Endodermal cell (in vitro differentiated cells): ENCODE results near the gene LTBP4. TPM values are rescaled to one million over a fixed set of nuclear protein-coding genes. Genes with fewer than 3 reads are reported as not detected.

Experiments used
- DNase-seq: peaks from one replicate; pipeline ENCODE4 v3.0.0-alpha.2; 2017
- H3K27ac ChIP-seq: 2 replicates; pipeline ENCODE4 v1.5.1; 2013; ENCODE audit warnings: mild to moderate bottlenecking, low read depth, low read length, moderate library complexity
- H3K27me3 ChIP-seq: 2 replicates; pipeline ENCODE4 v1.6.1; 2013; ENCODE audit warnings: mild to moderate bottlenecking, low read length, moderate library complexity; ENCODE audit not compliant: insufficient read depth, control insufficient read depth, poor library complexity, severe bottlenecking
- H3K36me3 ChIP-seq: 2 replicates; pipeline ENCODE4 v1.7.0; 2013; ENCODE audit warnings: mild to moderate bottlenecking, low read length, moderate library complexity; ENCODE audit not compliant: control insufficient read depth, insufficient read depth
- H3K4me1 ChIP-seq: one replicate; pipeline ENCODE4 v1.7.0; 2013; ENCODE audit warnings: low read length; ENCODE audit not compliant: control insufficient read depth, insufficient read depth
- H3K4me3 ChIP-seq: 2 replicates; pipeline ENCODE4 v1.5.1; 2013; ENCODE audit warnings: mild to moderate bottlenecking, low read length, moderate library complexity
- H3K9ac ChIP-seq: 2 replicates; pipeline ENCODE4 v1.6.1; 2013; ENCODE audit warnings: mild to moderate bottlenecking, low read length, moderate library complexity; ENCODE audit not compliant: poor library complexity, severe bottlenecking; ENCODE audit errors: extremely low read depth
- H3K9me3 ChIP-seq: 2 replicates; pipeline ENCODE4 v1.6.1; 2013; ENCODE audit warnings: mild to moderate bottlenecking, low read length, moderate library complexity; ENCODE audit not compliant: control insufficient read depth
- H3K27ac Mint-ChIP-seq: 2 replicates; pipeline ENCODE4 v1.8.0; 2020; ENCODE audit warnings: mixed read lengths
- H3K27me3 Mint-ChIP-seq: 2 replicates; pipeline ENCODE4 v1.8.0; 2021; ENCODE audit warnings: mild to moderate bottlenecking, mixed read lengths; ENCODE audit not compliant: insufficient read depth
- H3K36me3 Mint-ChIP-seq: 2 replicates; pipeline ENCODE4 v1.8.0; 2020; ENCODE audit warnings: low read depth, mixed read lengths
- H3K4me1 Mint-ChIP-seq: 2 replicates; pipeline ENCODE4 v1.8.0; 2020; ENCODE audit warnings: mixed read lengths
- H3K4me3 Mint-ChIP-seq: 2 replicates; pipeline ENCODE4 v1.8.0; 2020; ENCODE audit warnings: mild to moderate bottlenecking, moderate library complexity, mixed read lengths
- H3K9me3 Mint-ChIP-seq: 2 replicates; pipeline ENCODE4 v1.8.0; 2020; ENCODE audit warnings: mild to moderate bottlenecking, mixed read lengths
- WGBS, 2 experiments: methylation state at CpG; one replicate each; pipeline versions ENCODE4 v1.1.5 to v1.1.7; 2013; ENCODE audit warnings: missing lambda C conversion rate in 2 of 2, mixed read lengths in 1 of 2; ENCODE audit not compliant: insufficient coverage in 1 of 2, insufficient read length in 1 of 2; 5-methylcytosine and 5-hydroxymethylcytosine counted together
- total RNA-seq, 2 donors: library from RNA; stranded (reverse); fragmentation: NEBNext Ultra II Directional in 1 of 2; extraction: Animal tissue kit (Norgen Biotek cat#: 25700) in 1 of 2; gene quantifications; 2 replicates in 1 of 2; 3 replicates in 1 of 2; pipeline ENCODE4 v1.2.1, GENCODE V29; 2021
- TF ChIP-seq, protein P1 (sequence below): fragments of 200-600 bp; sonication (generic); conservative IDR thresholded peaks from 2 replicates; pipeline ENCODE4 v1.5.0; 2021; ENCODE audit warnings: antibody characterized with exemption, mild to moderate bottlenecking

The LTBP4 gene
- total RNA-seq, 2 donors from 2014 or later, result 104 to 133 TPM

GRCh38 chr19:40611900-40612698 is 10.9 kb downstream of the LTBP4 start:
- Mint-ChIP-seq H3K27me3 (peaks cover 55% of the 10 kb centered on the region), H3K4me3 (peak overlapping the region; percentile 86), H3K9me3 (no peaks in the 10 kb centered on the region), H3K36me3 (peaks cover 6% of the 10 kb centered on the region), H3K27ac (no peak overlapping the region), H3K4me1 (peaks cover 7% of the 10 kb centered on the region)
- H3K27me3 ChIP-seq, result peaks cover 29% of the 10 kb centered on the region
- peak; percentile 41 for DNase-seq
- no peaks in the 10 kb centered on the region for H3K4me1 ChIP-seq
- TF ChIP-seq, protein P1, sequence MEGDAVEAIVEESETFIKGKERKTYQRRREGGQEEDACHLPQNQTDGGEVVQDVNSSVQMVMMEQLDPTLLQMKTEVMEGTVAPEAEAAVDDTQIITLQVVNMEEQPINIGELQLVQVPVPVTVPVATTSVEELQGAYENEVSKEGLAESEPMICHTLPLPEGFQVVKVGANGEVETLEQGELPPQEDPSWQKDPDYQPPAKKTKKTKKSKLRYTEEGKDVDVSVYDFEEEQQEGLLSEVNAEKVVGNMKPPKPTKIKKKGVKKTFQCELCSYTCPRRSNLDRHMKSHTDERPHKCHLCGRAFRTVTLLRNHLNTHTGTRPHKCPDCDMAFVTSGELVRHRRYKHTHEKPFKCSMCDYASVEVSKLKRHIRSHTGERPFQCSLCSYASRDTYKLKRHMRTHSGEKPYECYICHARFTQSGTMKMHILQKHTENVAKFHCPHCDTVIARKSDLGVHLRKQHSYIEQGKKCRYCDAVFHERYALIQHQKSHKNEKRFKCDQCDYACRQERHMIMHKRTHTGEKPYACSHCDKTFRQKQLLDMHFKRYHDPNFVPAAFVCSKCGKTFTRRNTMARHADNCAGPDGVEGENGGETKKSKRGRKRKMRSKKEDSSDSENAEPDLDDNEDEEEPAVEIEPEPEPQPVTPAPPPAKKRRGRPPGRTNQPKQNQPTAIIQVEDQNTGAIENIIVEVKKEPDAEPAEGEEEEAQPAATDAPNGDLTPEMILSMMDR, result no peak
- H3K36me3 ChIP-seq, result peaks cover 11% of the 10 kb centered on the region
- WGBS, 2 experiments, result 93 to 96% methylated on average over 4 to 10 of the region's 10 CpGs
- no peaks in the 10 kb centered on the region for H3K9me3 ChIP-seq
- H3K9ac ChIP-seq, result no peak overlapping the region
- H3K27ac ChIP-seq, result no peak overlapping the region
- H3K4me3 ChIP-seq, result no peak overlapping the region

DNA sequence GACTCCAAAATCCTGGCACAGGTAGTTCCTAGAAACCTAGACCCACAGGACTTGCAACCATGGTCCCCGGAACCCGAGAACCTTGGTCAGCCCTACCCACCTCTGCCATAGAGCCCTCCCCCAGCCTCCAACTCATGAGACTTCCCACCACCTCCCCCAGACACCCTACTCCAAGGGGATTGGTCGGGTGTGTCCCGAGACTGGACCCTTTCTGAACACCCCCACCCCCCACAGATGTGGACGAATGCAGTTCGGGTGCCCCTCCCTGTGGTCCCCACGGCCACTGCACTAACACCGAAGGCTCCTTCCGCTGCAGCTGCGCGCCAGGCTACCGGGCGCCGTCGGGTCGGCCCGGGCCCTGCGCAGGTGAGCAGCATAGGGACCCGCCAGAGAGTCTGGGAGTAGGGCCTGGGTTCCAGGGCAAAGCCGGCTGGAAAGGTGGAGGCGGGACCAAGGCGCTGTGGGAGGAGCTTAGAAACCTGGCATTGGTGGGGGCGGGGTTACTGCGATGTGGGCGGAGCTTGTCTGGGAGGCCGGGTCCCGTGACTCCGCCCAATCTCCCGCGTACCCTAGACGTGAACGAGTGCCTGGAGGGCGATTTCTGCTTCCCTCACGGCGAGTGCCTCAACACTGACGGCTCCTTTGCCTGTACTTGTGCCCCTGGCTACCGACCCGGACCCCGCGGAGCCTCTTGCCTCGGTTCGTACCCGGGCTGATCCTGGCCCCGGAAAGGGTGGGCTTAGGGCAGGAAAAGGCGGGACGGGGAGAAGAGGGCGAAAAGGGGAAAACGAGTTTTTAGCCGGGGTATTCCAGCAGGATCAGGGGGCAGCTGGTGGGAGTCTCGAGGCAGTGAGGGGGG is 11.9 kb downstream of the LTBP4 start:
- Mint-ChIP-seq H3K4me3 (peak overlapping the region; percentile 86), H3K4me1 (peaks cover 7% of the 10 kb centered on the region), H3K36me3 (peaks cover 11% of the 10 kb centered on the region), H3K27me3 (peaks cover 45% of the 10 kb centered on the region), H3K9me3 (no peaks in the 10 kb centered on the region), H3K27ac (peak overlapping the region; percentile 96)
- Histone ChIP-seq H3K9ac (peak overlapping the region; percentile 76), H3K27me3 (peaks cover 20% of the 10 kb centered on the region), H3K4me1 (no peaks in the 10 kb centered on the region), H3K36me3 (peaks cover 11% of the 10 kb centered on the region), H3K9me3 (no peaks in the 10 kb centered on the region), H3K27ac (peak overlapping the region; percentile 44), H3K4me3 (peak overlapping the region; percentile 95)
- peak; percentile 97 for DNase-seq
- 22 to 28% methylated on average over 30 to 50 of the region's 50 CpGs for WGBS, 2 experiments
- TF ChIP-seq, protein P1, result no peak

DNA sequence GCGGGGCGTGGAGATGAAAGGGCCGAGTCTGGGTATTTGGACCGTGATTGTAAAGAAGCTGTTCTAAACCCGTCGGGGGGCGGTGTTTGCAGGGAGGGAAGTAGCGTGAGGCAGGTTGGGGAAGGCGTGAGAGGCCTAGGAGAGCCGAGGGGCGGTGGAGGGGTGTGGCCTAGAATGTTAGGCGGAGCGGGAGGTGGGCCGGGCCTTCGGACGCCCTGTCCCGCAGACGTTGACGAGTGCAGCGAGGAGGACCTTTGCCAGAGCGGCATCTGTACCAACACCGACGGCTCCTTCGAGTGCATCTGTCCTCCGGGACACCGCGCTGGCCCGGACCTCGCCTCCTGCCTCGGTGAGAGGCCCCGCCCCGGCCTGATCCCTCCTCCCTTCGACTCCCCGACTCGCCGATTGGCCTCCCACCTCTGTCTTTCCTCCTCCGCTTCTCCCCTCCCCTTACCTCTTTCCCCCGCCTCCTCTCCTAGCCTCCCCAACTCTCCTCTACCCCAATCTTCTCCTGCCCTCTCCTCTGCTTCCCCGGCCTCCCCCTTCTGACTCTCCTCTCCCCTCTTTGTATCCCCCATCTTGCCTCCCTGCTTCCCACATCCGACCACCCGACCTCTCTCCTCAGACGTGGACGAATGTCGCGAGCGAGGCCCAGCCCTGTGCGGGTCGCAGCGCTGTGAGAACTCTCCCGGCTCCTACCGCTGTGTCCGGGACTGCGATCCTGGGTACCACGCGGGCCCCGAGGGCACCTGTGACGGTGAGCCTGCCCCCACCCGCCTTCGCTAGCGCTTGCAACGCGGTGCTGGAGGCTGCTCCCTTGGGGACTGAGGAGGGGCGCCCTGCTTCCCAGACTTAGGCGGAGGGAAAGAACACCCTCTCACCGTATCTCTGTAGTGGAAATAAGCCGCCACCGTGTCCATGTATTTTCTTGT is 12.8 kb downstream of the LTBP4 start:
- Mint-ChIP-seq H3K9me3 (no peaks in the 10 kb centered on the region), H3K4me1 (peaks cover 7% of the 10 kb centered on the region), H3K27ac (peak overlapping the region; percentile 96), H3K4me3 (peak overlapping the region; percentile 86), H3K27me3 (peaks cover 36% of the 10 kb centered on the region), H3K36me3 (peaks cover 14% of the 10 kb centered on the region)
- Histone ChIP-seq H3K4me1 (no peaks in the 10 kb centered on the region), H3K9me3 (no peaks in the 10 kb centered on the region), H3K36me3 (peaks cover 17% of the 10 kb centered on the region), H3K27ac (peak overlapping the region; percentile 44), H3K4me3 (peak overlapping the region; percentile 95), H3K27me3 (peaks cover 11% of the 10 kb centered on the region), H3K9ac (peak overlapping the region; percentile 76)
- 1 to 6% methylated on average over 43 to 67 of the region's 67 CpGs for WGBS, 2 experiments
- DNase-seq, result peak; percentile 95
- TF ChIP-seq, protein P1, result no peak
